ENCODE measurements around the gene SESN1. TPM values are rescaled to one million over a fixed set of nuclear protein-coding genes. Genes with fewer than 3 reads are reported as not detected.

Gene SESN1
- total and polyA plus RNA-seq, 9 of the 15 experiments (the other 6 are each of a cell fraction or from before 2014, with no cell fraction given) = 3.1 to 13.0 (median 7.4) TPM

GRCh38 chr6:109095036-109095834 lies 589 bp upstream of the SESN1 start, which contains the start of gene CEP57L1 (continued):
- TF ChIP-seq RREB1 (CRISPR knock-in tag; IDR thresholded peaks at IDR 0.05) = no peak
- no peak for TF ChIP-seq ZNF584 (CRISPR knock-in tag; IDR thresholded peaks at IDR 0.05; ENCODE audit: low read depth)
- no peak for TF ChIP-seq CCNT2 (IDR thresholded peaks at IDR 0.05; ENCODE audit: borderline replicate concordance, extremely low read depth, insufficient read length, low read depth, low read length)
- no peak for TF ChIP-seq PTRF (tag; IDR thresholded peaks at IDR 0.05)
- TF ChIP-seq CBX2 (IDR thresholded peaks at IDR 0.05; ENCODE audit: insufficient read depth, low read length, poor library complexity, severe bottlenecking) = no peak
- no peak; the same call in 1 of the 2 replicates for TF ChIP-seq DPF2 (IDR thresholded peaks at IDR 0.05)
- TF ChIP-seq FOSL1 (tag; conservative IDR thresholded peaks at IDR 0.05) = no peak
- TF ChIP-seq PRDM10 (IDR thresholded peaks at IDR 0.05; ENCODE audit: partially characterized antibody) = peak; percentile 97
- TF ChIP-seq ZHX1 (conservative IDR thresholded peaks at IDR 0.05; ENCODE audit: low read length) = no peak
- TF ChIP-seq ZNF76 (CRISPR knock-in tag; IDR thresholded peaks at IDR 0.05; ENCODE audit: borderline replicate concordance) = 0 out of 2 replicates have a peak, but pooled peaks have one; percentile 14
